ENCODE measurements around the gene MICAL2.

MICAL2 gene

DNA sequence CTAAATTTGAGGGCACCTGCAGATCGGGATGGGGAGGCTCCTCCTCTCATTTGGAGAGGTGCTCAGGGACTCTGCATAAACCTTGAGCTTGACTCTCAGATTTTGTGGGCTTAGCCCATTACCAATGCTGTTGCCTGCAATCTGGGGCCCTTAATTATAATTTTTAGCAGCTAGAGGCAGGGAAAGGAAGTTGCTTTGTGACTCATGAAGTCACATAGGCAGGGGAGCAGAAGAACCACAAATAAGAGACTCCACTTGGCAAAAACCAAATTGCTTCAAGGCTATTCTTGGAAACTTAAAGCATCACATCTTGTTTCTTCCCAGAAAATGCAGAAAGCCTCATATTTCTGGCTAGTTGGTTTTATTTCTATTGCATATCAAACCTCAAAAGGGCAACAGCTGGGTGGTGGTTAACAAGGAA lies 46.9 kb downstream of the MICAL2 start:
- DNase-seq = no peak

GRCh38 chr11:12158909-12159308 lies 48.5 kb downstream of the MICAL2 start:
- no peak for DNase-seq

DNA sequence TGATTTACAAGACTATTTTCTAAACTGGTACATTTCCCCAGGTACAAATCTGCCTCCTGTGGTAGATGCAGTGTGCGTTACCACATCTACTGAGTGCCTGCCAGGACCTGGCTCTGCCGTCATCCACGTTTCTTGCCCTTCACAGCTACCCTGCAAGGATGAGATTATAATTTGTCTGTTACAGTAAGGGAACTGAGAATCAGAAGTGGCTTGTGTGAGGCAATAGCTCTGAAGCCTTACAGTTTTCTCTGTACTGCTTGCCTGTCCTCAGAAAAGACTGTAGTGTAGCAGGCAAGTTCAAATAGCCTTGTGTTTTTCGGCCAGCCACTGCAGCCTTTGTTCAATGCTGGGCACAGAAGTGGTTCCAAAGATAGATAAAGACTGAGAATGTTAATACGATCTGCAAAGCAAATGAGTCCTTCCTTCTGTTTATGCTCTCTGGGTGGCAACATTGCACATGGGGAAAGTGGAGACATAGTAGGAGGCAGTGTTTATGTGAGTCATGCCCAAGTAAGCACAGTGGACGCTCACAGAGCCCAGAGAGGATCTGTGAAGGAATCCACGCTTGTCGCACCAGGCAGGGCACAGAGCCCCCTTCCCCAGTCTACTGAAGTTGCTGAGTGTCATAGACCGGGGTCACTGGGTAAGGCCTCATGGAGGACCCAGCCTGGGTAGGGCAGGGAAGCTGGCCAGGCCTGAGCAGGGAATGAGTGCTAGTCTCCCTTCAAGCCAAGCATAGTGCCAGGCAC lies 49.1 kb downstream of the MICAL2 start:
- no peak for DNase-seq

DNA sequence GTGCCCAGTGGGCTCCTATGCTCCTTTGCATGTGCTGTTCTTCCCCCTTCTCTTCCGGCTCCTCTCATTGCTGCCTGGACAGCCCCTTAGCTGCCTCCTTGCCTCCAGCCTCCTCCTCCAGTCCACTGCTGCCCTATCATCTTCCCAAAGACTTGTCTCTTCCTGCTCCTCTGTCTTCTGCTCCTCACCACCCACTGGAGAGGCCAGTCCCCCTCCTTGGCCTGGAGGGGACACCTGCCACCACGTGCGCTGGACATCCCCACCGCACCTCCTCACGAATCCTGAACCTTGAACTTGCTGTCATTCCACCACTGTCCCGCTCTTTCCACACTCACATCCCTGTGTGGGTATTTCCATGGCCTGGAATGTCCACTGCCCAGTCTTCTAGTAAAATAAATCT lies 49.8 kb downstream of the MICAL2 start:
- DNase-seq = no peak

DNA sequence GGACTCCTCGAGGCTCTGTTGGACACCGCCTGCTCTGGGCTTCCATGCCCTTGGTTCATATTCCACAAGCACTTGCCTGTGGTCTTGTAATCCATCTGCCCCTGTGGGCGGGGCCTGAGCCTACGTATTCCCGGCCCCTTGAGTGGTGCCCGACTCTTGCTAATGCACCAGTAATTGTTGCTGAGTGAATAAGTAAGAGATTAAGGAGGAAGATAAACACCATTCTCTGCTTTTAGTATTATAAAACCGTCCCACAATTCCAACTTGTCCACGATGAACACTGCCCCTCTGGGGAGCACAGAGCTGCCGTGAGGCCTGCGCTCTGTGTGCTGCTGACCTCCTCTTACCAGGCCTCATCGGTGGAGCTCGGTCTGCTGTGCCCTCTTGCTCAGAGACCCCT lies 50.3 kb downstream of the MICAL2 start:
- no peak for DNase-seq

GRCh38 chr11:12161137-12161536 lies 50.7 kb downstream of the MICAL2 start:
- DNase-seq = no peak

- DNase-seq = no peak
Observed at GRCh38 chr11:12161603-12162350, 51.4 kb downstream of the MICAL2 start.

DNA sequence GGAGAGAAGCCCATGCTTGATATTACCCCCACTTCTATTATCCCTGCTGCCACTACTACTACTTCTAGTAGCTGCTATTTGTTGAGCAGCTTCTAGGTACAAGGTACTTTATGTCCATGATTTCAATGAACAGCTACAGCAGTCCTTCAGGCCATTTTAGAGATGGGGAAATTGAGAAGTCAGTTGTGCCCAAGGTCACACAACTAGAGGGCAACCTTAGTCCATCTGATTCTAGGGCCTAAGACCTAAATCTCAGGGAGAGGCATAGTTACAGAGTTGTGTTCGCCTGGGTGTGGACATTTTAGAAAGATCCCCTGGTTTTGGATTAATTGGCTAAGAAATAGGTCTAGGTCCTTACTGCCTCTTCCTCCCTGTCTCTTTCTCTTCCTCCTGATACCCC lies 52.3 kb downstream of the MICAL2 start:
- no peak for DNase-seq

DNA sequence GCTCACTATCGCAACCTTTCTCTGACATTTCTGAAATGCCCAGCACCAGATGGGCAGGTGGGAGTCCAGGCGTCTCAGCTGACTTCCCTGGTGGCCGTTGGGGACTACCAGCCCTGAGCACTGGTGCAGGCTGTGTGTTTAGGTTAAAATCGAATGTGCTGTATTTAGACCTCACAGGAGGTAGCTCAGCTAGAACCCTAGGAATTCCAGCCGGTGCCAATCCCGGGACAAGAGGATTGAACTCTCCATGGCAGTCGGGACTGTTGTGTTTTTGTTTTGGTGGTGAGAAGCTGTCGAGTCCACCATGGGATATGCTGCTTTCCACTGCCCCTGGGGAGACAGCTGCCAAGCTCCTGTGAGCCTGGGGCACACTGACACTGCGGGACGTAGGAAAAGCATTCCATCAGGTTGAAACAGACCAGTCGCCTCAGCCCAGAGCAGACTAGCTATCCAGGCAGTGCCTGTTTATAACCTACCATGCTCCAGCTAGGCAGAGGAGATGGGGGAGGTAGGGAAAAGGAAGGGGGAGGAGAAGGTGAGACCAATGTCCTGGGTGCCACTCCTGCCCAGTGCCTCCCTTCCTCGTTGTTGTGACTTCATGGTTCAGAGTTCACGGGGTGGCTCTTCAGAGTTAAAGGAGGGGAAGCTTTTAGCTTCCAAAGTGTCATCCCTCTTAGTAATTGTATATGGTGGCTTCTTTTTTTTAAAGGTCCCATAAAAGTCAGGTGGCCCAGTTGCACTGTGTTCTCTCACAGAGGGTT lies 53.0 kb downstream of the MICAL2 start:
- no peak for DNase-seq

- DNase-seq = no peak
Observed at GRCh38 chr11:12164061-12165014, 53.9 kb downstream of the MICAL2 start.

DNA sequence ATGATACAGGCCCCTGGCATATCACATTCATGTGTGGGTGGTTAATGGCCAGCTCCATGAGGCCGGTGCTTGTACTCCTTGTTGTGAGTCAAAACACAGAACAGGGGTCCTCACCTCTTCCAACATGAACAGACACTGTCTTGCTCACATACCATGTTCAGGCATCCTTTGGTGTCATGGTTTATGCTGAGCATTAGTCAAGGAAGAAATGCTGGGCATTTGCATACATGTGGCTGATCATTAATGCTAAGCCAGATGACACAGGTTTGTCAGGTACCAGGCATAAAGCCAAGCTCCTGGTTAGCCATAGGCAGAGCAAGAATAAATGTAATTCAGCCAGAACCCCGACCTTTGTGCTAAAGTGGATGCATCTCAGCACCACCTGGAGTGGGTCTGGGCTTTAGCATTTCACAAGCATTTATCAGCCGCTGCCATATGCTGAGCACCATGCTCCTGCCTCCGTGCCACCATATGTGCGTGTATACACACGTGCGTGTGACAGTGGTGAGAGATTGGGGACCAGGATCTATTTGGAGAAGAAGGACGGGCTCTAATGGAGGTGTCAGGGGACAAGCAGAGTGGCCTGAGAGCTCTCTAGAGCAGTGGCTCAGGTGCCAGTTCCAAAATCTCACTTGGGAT lies 55.0 kb downstream of the MICAL2 start:
- DNase-seq = no peak

GRCh38 chr11:12166299-12167060 lies 56.1 kb downstream of the MICAL2 start:
- DNase-seq = no peak

GRCh38 chr11:12167061-12168000 lies 56.9 kb downstream of the MICAL2 start:
- DNase-seq = no peak

GRCh38 chr11:12168114-12168513 lies 57.7 kb downstream of the MICAL2 start:
- DNase-seq = no peak

DNA sequence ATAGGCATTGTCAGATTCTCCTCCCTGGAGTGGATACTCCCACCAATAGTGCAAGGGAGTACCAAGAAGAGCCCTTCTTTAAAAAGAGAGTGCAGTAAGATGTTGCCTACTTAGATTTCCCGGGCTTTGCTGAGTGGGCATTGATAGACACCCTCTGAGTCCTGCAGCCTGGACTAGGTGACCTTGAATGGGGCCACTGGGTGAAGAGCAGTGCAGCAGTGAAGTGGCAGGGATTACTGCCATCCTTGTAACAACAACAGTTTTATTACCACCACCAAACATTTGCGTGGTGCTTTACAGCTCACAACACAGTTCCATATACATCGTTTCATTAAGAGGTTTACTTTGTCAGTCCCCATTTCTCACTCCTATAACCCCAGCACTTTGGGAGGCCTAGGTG lies 59.4 kb downstream of the MICAL2 start:
- DNase-seq = no peak

DNA sequence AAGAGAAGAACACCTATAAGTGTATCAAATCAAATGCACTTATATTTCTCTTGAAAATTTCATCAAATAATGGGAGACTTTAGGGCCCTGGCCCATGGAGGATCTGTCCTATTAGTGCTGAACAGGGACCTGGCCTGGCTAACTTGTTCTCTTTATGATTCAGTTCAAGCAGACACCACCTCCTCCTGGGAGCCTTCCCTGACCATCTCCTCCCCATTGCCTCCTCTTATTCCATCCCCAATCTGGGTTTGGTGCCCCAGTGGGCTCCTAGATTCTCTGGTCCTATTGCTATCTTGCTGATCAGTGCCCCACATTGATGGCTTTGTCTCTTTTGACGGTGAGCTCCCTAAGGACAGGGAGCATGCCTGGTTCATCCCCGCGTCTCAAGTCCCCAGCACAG lies 60.1 kb downstream of the MICAL2 start:
- DNase-seq = no peak

GRCh38 chr11:12170984-12171383 lies 60.6 kb downstream of the MICAL2 start:
- no peak for DNase-seq

DNA sequence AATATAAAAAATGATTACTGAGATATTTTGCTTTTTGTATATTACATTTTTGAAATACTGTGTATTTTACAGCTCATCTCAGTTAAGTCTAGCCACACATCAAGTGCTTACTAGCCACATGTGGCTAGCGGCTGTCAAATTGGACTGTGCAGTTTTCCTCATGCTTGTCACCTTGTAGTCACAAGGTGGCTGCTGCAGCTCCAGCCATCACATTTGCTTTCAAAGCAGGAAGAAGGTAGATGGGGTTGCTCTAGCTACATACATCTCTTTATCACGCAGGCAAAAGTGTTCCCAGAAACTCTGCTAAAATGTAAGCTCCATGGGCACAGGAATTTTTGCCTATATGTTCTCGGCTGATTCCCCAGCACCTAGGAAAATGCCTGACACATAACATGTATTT lies 61.5 kb downstream of the MICAL2 start:
- no peak for DNase-seq

DNA sequence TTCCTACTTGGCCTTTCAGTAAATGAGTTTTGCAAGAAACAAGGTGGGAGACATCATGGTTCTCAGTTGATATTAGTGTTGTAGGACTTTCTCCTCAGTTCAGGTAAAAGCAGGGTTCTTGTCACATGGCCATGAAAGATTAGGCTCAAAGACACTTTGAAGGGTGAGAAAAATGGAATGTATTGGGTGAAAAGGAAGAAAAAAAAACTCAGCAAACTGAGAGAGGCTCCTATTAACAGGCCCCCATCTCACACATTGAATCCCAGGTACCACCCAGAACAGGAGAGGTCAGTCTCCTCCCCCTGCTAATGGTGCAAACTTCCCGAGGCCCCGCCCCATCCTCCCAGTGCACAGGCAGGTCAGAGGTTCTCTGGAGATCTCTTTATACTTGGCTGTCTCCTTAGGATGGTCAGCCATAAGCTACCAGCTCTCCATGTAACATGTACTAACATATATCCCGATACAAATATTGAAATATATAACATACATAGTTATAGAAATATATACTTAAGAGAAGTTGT lies 62.2 kb downstream of the MICAL2 start:
- no peak for DNase-seq

DNA sequence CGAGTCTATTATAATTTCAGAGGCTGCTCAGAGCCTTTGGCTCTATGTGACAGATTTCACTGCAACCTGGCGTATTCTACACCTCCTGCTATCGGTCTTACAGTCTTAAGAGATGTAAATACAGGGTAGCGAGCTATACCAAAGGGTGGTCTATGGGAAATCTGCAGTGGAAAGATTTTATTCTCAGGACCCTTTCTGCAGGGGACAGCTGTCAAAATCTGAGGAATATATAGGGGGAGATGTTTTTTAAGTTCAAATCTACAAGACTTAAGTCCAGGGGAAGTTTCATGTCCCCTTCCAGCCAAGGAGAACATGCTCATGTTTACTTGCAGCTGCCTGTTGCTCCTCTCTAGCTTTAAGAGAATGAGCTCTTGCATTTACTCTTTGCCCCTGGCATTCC lies 62.7 kb downstream of the MICAL2 start:
- DNase-seq = no peak
